GM21447 (cell line): ENCODE measurements around the gene TRIP12.
"Not testable (repeated sequence)": the region's sequence is repeated elsewhere in the genome, so short reads cannot be mapped to it uniquely, and the experiment has no call there.

ENCODE experiments used
- ATAC-seq: cut with Tn5 transposase; IDR thresholded peaks from one replicate; pipeline ENCODE4 v1.9.1; 2021; ENCODE audit not compliant: unreplicated experiment

The TRIP12 gene

DNA sequence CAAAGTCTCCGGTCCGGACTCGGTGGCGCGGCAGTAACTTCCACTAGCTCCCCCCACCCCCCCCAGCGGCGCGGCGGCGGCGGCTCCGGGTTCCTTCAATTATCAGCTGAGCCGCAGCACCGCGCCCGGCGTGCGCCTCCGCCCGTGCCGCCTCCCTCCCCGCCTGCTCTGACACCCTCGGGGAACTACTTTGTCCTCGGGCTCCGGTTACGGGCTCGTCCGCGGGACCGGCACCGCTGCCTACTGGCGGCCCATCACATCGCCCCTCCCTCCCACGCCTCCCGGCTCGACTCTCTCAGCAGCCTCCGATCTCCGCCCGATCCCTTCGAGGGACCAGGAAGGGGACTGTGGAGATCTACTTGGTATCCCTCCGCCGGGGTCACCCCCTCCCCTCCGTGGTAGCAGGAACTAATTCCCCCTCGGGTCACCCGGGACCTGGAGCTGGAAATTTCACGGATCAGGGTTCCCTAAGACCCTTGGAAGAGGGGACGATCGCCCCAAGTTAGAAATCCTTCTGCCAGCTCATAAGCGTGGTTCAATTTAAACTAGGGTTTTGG, at the start of gene TRIP12:
Gene TRIP12, minus strand, starts transcription at position 118 of the 557 bp plus-strand sequence. CDS start 41,930 bp downstream, outside the sequence.
- peak; percentile 62 for ATAC-seq

DNA sequence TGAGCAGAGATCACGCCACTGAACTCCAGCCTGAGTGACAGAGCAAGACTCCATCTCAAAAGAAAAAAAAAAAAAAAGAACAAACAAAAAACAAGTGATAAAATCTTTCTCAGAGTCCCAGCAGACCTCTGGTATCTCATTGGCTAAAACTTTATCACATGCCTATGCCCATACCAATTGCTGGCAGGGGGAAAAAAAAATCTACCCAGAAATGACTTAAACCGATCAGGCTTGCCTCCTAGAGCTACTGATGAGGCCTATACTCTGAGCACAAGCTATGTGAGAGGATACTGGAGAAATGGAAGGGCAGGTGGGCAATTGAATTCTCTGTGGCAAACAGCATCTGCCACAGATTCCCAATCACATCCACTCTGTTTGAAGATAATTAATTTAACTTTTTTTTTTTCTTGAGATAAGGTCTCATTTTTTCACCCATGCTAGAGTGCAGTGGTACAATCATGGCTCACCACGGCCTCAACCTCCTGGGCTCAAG, 49.5 kb upstream of the TRIP12 start:
- no peak for ATAC-seq

DNA sequence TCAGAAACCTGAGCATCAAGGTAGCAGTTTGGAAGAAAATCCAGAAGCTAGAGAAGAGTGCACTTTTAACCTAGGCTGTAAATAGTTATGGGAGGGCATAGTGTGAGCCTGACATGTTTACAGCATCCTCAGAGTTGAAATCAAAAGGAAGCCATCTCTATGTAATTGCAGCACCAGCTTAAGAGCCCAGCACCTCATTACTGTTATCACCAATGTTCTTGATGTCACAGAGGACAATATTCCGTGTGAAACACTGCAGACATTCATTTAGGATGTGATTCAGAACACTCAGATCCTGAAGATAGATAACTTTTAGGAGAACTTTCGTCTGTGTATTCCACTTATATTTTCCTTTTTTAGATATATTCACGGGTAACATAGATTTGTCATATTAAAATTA, 48.6 kb upstream of the TRIP12 start:
- no peak for ATAC-seq

DNA sequence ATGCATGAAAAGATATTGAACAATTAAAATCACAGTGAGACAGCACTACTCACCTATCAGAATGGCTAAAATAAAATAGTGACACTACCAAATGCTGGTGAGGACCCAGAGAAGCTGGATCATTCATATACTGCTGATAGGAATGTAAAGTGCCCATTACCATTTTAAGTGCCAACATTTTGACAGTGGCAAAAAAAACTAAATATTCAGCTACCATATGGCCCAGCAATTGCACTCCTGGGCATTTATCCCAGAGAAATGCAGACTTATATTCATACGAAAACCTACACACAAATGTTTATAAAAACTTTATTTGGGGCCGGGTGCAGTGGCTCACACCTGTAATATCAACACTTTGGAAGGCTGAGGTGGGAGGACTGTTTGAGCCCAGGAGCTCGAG, 48.1 kb upstream of the TRIP12 start:
- ATAC-seq, result no peak

DNA sequence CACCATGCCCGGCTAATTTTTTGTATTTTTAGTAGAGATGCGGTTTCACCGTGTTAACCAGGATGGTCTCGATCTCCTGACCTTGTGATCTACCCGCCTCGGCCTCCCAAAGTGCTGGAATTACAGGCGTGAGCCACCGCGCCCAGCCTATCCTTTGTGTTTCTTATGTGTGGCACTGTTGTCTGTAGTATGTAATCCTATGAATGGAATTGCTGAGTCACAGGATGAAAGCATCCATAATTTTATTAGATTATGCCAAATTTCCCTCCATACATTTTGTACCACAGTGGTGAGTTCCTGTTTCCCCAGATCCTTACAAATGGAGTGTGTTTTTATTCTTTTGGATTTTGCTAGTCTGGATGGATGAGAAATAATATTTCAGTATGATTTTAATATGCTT, 41.8 kb upstream of the TRIP12 start:
- not testable (repeated sequence) for ATAC-seq

DNA sequence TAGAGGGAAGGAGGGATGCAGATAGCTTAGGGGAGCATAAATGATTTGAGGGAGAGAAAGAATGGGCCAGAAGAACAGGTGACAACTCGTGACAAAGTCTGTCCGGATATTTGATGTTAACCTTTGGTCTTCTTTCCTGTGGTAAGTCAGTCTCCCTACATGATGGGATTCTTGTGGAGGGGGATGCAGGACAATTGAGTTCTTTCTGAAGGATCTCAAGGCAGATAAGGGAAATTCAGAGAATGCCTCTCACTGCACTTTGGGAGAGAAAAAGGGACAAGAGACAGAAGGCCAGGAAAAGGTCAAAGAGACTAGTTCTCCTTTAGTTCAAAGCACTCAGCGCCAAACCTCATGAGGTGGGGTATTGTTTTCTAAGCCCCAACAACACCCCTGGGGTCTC, 34.7 kb upstream of the TRIP12 start:
- no peak for ATAC-seq

DNA sequence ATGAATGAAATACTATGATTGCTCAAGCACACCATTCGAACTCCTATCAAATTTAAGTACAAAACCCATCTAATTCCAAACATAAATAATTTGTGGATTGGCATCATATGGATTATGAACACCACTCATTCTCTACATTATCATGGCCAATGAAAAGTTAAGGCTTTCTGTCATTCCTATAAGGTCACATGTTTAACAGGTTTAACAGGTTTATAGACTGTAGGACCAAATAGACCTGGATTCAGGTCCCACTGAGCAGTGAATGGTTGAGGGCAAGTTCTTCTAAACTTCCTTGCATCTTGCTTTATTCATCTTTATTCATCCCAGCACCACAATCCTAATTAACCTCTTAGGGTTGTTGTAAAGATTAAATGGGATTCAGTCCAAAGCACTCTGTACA, 33.9 kb upstream of the TRIP12 start:
- no peak for ATAC-seq

DNA sequence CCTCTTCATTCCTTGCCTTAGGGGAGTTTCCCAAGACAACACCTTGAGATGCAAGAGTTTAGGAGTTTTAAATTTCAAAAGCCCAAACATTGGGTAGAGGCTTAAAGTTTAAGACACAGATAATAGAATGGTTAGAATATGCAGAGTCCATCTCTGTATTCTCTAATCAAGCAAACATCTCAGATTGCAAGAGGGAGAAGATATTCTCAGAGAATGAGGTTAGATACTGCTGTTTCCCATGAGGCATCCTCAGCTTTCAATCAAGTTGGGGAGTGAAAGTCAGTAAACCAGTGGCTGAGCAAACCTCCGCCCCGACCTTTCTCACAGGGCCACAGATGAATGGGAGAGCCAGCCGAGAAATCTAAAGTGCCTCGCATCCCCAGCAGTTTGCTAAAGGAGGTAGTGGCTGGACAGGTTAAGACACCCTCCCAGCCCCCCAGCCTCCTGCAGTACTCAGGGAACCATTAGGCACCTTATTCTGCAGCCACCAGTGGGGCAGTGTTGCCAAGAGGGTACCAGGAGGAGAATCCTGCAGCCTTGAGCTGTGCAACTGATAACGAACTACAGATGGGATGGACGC, 30.5 kb upstream of the TRIP12 start:
- ATAC-seq, result no peak

DNA sequence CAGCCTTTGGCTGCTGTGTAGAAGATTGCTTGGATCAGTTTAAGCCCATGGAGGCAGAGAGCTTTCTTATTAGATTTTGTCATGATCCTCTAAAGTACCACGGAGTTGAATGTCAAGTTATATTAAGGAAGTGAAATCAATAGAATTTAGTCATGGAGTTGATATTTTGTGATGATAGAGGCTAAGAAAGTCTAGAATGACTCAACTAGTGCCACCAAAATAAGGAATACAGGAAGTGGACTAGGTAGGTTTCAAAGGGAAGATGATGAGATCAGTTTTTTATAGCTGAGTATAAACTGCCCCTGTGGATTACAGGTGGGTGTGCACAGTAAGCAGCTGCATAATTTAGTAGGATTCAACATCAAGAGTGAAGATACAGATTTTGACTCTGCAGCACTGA, 25.7 kb upstream of the TRIP12 start:
- ATAC-seq, result peak; percentile 65

DNA sequence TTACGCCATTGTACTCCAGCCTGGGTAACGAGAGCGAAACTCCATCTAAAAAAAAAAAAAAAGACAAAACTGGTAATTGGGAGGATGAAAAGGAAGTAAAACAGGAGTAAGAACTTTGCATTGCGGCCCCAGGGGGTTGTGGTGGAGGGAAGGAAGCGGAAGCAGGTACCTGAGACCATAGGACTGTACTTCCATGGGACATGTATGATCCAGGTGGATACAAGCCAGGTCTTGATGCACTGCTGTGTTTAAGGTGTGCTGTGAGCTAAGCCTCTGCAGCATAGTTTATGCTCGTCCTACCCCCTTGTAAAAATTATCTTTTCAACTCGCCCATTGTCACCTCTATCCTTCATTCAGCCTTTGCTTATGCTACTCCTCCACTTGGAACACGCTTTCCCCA, 24.2 kb upstream of the TRIP12 start:
- no peak for ATAC-seq

DNA sequence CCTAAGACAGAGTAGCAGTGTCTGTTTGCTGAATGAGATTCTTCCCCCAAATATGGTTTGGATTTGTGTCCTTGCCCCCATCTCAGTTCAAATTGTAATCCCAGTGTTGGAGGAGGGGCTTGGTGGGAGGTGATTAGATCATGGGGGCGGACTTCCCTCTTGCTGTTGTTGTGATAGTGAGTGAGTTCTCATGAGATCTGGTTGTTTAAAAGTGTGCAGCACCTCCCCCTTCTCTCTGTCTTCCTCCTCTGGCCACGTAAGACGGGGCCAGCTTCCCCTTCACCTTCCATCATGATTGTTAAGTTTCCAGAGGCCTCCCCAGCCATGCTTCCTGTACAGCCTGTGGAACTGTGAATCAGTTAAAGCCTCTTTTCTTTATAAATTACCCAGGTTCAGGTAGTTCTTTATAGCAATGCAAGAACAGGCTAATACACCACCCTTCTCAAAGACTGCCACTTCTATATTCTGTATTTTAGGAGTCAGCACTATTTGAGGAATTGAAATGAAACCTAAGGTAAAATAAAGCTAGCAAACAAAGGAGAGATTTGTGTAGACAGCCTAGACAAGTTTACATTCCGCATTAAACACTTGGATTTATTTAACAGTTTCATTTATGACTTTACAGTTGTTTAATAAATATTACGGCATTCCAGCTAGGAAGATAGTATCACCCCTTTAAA, 22.1 kb upstream of the TRIP12 start:
- ATAC-seq, result no peak

DNA sequence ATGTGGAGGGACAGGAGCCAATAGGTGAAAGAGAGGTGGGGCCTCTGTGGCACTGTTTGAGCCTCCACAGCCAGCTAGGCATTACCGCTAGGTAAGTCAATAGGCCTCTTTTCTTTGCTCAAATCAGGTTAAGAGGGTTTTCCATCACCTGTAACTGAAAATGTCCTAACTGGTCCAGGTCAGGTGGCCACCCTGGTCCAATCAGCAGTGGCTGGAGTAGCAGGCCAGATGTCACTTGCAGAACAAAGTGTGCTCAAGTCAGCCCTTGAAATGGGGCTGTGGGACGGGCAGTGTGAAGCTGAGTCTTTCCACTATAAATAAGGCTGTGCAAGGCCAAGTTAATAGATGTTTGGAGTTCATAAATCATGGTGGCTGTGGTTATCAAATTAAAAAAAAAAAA, 21.4 kb upstream of the TRIP12 start:
- no peak for ATAC-seq

DNA sequence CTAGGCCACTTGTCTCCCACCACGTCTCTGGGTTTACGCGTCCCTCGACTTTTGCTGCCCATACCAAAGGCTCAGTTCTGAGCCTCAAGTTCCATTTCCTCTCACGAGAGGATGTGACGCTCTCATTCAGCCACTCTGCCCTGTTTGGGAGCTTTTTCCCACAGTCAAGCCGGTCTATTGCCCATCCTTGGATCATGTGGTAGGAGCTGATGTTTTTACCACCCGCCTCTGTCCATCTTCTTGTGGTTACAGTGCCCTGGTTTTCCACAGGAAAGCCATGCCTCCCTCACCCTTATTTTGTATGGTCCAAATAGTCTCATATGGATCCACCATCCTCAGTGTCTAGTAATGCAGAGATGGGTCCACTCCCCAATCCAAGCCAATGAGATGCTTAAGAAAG, 20.9 kb upstream of the TRIP12 start:
- no peak for ATAC-seq

DNA sequence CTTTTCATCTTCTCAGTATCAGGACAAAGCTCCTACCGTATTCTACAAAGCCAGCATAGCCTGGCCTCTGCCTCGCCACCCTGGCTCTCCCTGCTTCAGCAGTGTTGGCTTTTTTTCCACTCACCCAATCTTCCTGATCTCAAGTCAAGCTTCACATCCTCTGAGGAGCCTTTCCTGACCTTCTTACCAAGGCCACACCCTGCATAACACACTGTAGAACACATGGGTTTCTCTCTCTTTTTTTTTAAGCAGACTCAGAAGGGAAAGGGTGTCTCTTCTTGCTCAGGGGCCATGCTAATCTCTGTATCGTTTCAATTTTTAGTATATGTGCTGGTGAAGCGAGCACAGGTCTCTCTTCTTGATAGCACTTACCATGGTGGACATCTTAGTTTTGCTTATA, 15.7 kb upstream of the TRIP12 start:
- ATAC-seq, result no peak

DNA sequence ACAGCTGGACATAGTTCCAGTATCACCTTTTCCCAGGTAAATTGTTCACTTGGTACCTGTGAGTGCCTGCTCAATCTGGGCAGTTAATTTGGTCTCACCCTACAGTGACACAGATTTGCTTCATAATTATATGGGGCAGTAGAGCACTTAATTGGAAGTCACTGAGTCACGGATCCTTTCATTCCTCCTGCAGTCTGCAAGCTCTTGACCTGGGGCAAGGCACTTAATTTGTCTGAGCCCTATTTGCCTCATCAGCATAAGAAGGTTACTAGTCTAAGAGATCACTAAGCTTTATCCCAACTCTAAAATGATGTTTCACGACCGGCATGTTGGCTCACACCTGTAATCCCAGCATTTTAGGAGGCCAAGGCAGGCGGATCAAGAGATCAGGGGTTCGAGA, 9.4 kb upstream of the TRIP12 start:
- ATAC-seq, result no peak

DNA sequence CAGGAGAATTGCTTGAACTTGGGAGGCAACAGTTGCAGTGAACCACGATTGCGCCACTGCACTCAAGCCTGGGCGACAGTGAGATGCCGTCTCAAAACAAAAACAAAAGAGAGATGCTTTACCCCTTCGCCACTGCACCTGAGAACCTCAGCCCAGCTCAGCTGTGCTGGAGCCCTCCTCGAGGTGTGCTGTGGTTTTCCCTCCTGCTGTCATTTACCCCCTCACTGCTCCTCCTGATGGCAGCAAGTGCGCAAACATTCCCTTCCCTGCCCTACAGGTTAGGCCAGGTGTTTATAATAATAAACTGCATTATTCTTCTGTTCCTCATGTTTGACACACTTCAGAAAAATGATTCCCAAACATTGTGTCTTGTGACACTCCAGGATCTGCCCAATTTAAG, 8.8 kb upstream of the TRIP12 start:
- ATAC-seq, result no peak

DNA sequence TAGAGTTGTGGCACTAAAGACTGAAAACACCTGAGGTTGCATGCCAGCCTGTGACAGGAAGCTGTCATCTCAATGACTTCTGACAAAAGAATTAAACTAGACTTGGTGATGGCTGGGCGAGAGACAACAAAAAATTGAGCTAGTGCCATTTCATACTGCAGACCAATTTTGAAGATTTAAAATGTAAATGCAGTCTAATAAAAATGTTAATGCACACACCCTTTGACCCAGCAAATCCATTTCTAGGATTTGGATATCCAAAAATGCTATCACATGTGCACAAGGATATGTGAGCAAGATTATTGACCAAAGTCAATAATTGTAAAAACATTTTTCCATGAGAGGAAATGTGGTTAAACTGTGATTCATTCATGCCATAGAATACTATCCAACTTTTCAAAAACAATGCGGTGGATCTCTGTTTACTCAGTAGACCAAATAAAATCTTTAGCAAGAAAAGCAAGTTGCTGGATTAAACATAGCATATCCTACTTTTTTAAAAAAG, 6.1 kb upstream of the TRIP12 start:
- ATAC-seq, result no peak

DNA sequence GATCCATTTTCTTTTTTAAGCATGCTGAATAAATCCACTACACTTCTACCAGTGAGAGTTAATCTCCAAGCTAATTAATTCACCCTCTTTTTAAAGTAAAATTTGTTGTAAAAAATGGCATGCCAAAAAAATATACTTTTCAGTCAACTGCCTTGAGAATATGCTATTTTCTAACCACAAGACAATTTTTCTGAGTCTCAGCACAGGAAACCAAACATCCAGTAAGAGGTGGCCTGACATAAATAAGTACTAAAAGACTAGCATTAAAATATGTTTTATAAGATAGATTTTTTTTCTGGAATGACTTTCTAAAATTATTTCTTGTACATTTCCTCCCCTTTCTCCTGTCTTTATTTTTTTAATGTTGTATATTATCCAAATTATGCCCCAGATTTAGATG, 3.4 kb upstream of the TRIP12 start:
- ATAC-seq, result no peak

DNA sequence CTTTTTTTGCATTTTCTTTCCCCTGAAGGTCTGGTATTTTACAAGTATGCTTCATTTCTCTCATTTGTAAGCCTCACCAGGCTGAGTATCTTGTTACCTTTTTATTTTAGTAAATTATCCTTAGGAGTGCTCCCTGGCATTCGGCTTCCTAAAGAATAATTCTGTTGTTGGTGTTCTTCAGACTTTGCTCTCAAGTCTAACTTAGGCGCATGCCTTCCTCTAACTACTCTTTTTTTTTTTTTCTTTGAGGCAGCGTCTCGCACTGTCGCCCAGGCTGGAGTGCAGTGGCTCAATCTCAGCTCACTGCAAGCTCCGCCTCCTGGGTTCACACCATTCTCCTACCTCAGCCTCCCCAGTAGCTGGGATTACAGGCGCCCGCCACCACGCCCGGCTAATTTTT, 2.7 kb upstream of the TRIP12 start:
- ATAC-seq, result not testable (repeated sequence)

DNA sequence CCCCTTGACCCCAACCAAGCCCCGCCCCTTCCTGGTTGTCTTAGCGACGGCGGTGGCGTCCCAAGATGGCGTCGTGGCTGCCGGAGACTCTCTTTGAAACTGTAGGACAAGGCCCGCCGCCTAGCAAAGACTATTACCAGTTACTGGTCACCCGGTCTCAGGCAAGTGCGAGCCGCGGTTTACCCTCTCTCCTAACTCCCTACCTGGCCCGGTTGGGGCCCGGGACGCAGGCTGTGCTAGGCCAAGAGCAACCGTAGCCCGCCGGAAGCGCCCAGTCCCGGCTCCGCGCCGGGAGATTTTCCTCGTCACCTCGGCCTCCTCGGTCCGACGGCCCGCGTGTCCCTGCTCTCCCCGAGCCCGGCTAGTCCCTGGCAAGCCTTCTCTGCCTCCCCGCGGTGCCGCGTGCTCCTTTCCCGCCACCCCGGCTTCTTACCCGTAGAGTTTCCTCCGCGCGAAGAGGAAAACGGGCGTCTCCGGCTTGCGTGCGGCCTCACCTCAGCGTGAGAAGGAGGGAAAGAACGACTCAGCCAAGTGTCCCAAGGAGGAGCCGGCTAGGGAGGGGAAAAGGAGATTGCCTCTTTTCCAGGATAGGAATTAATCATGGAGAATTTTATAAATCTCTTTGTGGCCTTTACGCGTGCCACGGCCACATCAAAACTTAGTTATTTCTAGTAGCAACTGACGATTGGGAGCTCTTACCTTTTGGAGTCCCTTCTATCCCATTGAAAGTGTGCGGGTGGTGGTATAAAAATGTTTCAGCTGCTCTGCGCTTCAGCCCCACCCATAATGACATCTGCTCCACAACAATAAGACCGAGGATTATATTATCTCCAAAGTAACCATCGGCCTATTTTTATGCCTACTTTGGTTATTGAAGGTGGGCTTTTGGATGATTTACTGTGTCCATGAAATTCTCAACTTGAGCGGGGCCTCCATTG, 909 bp upstream of the TRIP12 start, which contains the start of gene FBXO36:
Gene FBXO36, plus strand, starts transcription at position 55 of the 938 bp plus-strand sequence. Its CDS starts 11 bp downstream, at position 66.
- ATAC-seq, result peak; percentile 62
